GM12891 (cell line): ENCODE results near the gene RNASET2. TPM values are rescaled to one million over a fixed set of nuclear protein-coding genes. Genes with fewer than 3 reads are reported as not detected.

ENCODE experiments used
- DNase-seq: peaks from one replicate; pipeline ENCODE4 v3.0.0; 2011; ENCODE audit warnings: low spot score; ENCODE audit not compliant: insufficient read length
- FAIRE-seq: peaks from 2 replicates; lab custom pipeline; 2011; peaks lifted over from hg19 to GRCh38; lab: Jason Lieb, UNC
- PAX5 ChIP-seq: IDR thresholded peaks from 2 replicates; pipeline ENCODE4 v1.6.1; 2011; ENCODE audit warnings: low read length, moderate library complexity, mild to moderate bottlenecking; ENCODE audit not compliant: insufficient read depth, severe bottlenecking
- POLR2A ChIP-seq: IDR thresholded peaks from 2 replicates; pipeline ENCODE4 v1.6.1; 2011; ENCODE audit warnings: low read depth, low read length, control low read depth
- POLR2AphosphoS5 ChIP-seq: IDR thresholded peaks from 2 replicates; pipeline ENCODE4 v1.6.1; 2011; ENCODE audit warnings: low read depth, low read length, control low read depth
- POU2F2 ChIP-seq: IDR thresholded peaks from 2 replicates; pipeline ENCODE4 v1.6.1; 2011; ENCODE audit warnings: low read depth, mild to moderate bottlenecking, control low read depth, low read length, moderate library complexity
- SPI1 ChIP-seq: IDR thresholded peaks from 2 replicates; pipeline ENCODE4 v1.6.1; 2011; ENCODE audit warnings: low read depth, low read length, control low read depth
- TAF1 ChIP-seq: IDR thresholded peaks from 2 replicates; pipeline ENCODE4 v1.6.1; 2011; ENCODE audit warnings: low read depth, low read length, control low read depth
- polyA plus RNA-seq: library from polyadenylated mRNA; unstranded; fragments of >200 nt; gene quantifications from one replicate; pipeline ENCODE4 v1.2.1, GENCODE V29; 2012; ENCODE audit warnings: low read depth, missing spikeins, inconsistent platforms; ENCODE audit not compliant: missing spikeins

Gene RNASET2, protein sequence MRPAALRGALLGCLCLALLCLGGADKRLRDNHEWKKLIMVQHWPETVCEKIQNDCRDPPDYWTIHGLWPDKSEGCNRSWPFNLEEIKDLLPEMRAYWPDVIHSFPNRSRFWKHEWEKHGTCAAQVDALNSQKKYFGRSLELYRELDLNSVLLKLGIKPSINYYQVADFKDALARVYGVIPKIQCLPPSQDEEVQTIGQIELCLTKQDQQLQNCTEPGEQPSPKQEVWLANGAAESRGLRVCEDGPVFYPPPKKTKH
- polyA plus RNA-seq = 229 TPM

DNA sequence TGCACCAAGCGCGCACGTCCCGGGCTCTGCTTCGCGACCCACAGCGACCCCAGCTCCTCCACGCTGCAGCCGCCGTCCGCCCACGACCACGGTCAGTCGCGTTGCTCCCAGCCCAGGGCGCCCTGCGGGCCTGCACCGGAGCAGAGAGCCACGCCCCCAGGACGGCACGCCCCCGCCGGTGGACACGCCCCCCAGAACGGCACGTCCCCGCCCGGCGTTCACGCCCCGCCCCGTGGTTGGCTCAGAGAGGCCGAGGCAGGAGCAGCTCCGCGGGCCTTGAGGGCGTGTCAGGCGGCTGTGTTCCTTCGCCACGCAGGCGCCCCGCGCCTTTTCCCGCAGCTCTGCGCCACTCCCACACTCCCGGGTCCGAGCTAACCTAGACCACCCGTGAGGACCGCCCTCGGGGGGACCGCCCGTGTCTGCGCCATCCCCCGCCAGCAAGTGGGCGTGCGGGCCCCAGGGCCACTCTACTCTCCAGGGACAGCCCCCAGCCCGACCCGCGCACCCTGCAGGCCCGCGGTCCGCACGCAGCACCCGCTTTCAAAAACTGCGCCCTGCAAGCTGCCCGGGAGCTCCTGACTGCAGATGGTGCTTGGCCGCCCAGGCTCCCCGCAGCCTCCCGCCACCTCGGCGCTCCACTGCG lies at the start of gene RNASET2:
Gene RNASET2, minus strand, starts transcription at position 107 of the 643 bp plus-strand sequence. CDS start 368 bp downstream, outside the sequence.
- FAIRE-seq (peak; percentile 99), DNase-seq (peak; percentile 77)
- TF ChIP-seq POLR2A = peak; percentile 41
- TF ChIP-seq POU2F2 = no peak
- peak; percentile 69 for TF ChIP-seq POLR2AphosphoS5
- no peak for TF ChIP-seq PAX5
- peak; percentile 21 for TF ChIP-seq TAF1
- no peak for TF ChIP-seq SPI1

DNA sequence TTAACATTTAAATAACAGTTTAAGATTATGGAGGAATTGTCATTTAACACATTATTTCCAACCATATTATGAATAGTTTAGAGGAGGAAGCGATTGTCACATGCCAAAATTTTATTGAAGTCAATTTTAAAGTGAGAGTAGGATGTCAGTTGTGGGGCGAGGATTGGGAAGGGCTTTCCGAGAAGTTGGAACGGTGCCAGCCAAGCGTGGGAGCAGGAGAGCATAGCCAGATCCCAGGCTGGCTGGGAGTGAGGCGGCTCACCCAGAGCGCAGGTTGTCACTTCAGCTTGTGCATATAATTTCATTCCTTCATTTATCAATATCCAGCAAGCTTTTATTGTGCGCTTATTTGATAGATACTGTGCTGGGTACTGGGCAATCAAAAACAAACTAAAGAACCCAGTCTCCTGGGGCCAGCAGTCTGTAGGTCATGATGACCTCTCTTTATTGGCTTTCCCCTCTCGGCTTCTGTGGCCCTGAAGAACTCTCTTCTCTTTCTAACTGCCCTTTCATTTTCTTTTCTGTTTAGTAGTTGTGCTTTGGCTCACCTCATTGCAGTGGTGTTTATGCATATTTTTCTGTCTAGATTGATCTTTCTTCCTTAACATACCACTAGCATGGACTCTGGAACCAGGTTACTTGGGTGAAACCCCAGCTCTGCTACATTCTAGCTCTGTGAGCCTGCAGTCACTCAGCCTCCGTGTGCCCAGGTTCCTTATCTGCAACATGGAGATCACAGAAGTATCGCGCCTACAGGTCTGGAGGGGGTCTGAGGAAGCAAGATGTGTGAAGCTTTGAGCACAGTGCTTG lies 49.2 kb upstream of the RNASET2 start:
- DNase-seq (no peak), FAIRE-seq (no peak)
- TF ChIP-seq TAF1 = no peak
- no peak for TF ChIP-seq POU2F2
- no peak for TF ChIP-seq PAX5
- no peak for TF ChIP-seq POLR2A
- TF ChIP-seq SPI1 = no peak
- no peak for TF ChIP-seq POLR2AphosphoS5

DNA sequence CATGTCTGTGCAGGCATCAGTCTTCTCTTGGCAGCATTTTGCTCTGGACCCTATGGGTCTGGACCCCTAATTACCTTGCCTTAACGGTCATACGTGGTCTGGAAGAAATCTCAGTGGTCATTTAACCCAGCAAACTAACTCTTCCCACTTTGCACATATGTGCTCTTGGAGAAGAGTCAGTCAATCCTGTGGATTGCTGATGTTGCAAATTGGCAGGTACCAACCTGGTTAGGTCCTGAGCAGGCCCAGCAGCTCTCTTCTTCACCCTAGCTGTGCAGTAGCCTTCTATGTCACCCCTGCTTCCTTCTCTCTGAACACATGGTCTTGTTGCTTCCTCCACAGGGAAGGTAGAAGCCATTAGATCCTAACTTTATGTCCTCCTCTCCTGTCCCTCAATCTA lies 44.4 kb upstream of the RNASET2 start:
- FAIRE-seq (peak; percentile 55), DNase-seq (no peak)
- TF ChIP-seq TAF1 (no peak), PAX5 (no peak), POLR2AphosphoS5 (no peak), POLR2A (no peak)

DNA sequence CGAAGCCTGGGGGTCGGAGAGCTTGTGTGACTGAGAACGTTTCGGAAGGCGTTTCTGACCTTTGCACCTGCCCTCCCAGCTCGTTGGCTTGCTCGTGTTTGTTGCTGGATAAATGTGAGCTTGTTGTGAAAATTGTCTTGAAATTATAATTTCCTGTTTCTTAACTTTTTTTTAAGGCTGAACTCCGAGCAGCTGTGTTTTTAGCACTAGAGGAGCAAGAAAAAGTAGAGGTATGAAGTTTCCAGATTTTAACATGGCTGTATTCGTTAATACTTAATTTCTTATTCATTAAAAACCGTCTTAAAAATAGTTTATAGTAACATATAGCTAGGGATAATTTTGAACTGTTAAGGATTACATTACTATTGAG lies 43.5 kb upstream of the RNASET2 start:
- DNase-seq (no peak), FAIRE-seq (peak; percentile 28)
- TF ChIP-seq POU2F2 = no peak
- no peak for TF ChIP-seq POLR2A
- no peak for TF ChIP-seq POLR2AphosphoS5
- TF ChIP-seq PAX5 = no peak
- TF ChIP-seq TAF1 = no peak
- no peak for TF ChIP-seq SPI1

DNA sequence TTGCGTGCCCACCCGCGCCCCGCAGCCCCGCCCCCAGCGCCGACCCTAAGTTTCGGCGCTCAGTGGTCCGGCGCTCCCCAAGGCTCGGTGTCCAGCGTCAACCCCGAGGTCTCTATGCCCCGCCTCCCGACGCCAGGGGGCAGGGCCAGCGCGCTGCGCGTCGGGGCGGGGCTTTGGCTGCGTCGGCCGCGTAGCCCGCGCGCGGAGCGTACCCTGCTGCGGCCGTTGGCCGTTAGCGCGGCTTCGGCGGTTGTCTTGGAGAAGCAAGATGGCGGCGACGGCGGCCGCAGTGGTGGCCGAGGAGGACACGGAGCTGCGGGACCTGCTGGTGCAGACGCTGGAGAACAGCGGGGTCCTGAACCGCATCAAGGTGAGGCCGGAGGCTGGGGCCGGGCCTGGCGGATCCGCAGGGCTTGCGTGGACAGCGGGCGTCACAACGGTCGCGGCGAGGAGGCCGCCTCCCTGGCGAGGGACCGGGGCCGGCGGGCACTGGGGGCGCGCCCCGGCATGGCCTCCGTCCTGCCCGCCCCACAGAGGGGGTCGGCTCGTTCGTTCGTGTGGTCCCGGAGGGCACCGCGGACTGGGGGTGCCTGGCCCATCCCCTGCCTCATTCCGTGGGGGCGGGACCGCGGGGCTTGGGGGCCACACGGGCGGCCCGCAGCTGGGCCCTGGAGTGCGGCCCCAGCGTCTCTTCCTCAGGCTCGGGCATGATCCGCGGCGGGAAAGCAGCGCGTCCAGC lies 43.0 kb upstream of the RNASET2 start, which contains the start of gene CEP43:
Gene CEP43, plus strand, starts transcription at position 253 of the 739 bp plus-strand sequence. Its CDS starts 16 bp downstream, at position 269.
- FAIRE-seq = peak; percentile 100
- no peak for TF ChIP-seq PAX5
- TF ChIP-seq TAF1 = 0 out of 2 replicates have a peak, but pooled peaks have one; percentile 24
- no peak for TF ChIP-seq SPI1
- peak; percentile 89 for DNase-seq

DNA sequence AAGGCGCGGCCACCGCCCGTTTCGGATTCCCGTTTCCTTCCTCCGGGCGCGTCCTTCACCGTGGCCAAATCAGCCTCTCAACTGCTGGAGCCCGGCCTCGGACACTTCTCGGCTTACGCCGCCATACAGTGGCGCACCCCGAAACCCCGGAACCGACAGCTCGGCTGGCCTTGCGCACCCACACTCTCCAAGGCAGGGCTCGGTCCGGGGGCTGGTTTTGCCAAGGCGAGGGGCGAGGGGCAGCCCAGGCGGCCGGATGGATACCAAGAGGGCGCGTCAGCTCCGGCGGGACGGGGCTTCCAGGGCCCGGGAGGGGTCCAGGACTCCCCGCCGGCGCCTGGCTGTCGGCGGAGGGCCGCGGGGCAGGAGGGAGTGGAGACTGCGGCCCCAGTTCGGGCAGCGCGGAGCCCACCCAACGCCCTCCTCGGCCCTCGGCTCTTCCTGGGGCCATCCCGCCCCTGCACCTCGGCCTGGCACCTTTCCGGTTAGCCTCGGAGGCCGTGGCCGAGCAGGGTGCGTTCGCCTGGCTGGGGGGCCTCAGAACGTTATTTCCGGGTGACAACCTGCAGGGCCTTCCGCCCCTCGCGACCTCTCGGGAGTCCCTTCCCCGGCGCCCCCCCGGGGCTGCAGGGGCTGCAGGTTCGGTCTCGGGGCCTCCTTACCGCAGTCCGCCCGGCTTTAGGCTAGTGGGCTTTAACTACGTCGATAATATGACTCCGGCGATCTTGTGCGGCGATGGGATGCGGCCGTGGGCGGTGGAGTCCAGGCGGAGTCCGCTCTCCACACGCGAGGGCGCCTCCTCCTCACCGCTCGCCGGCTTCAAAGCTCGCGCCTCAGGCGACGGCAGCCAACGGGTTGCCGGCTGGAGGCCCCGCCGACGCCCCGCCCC lies 42.1 kb upstream of the RNASET2 start:
- peak; percentile 40 for FAIRE-seq
- TF ChIP-seq TAF1 (no peak), SPI1 (no peak), POLR2AphosphoS5 (no peak), POLR2A (no peak; the same call in 1 of the 2 replicates), POU2F2 (no peak), PAX5 (no peak)
- DNase-seq = no peak

DNA sequence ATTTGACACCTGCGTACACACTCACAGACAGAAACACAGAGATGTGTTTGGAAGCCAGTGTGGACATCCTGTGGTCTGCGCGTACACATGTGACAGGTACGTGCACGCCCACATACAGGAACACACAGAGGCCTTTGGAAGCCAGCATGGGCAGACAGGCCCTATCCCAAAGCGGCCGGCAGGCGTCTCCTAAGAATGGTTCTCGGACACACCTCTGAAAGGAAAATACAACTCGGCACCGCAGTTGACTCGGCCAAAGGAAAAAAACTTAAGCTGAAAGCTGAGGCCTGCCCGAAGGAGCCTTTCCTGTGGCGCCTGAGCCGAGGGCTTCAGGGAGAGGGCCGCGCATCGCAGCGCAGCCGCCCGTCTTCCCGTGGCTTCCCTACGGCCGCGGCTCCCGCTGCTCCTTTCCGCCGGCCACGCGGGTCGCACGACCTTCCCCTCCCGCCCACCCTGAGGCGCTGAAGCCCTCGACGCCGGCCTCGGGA lies 41.5 kb upstream of the RNASET2 start:
- DNase-seq (no peak), FAIRE-seq (peak; percentile 93)
- TF ChIP-seq PAX5 = no peak
- no peak for TF ChIP-seq POLR2AphosphoS5
- TF ChIP-seq POLR2A = no peak
- no peak for TF ChIP-seq SPI1
- no peak for TF ChIP-seq POU2F2
- TF ChIP-seq TAF1 = no peak

DNA sequence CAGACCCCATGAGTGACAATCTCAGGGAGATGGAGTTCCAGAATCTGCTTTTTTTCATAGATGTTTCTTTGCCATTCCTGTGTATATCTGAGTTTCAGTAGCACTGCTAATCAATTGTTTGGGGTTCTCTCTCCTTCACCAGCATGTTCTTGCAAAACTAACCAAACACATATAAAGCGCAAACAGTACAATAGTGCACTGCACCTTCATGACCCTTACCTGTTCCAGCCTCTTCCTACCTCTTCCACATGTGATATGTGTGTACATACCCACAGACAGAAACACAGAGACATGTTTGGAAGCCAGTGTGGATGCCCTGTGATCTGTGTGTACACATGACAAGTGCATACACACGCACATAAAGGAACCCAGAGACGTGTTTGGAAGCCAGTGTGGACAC lies 41.0 kb upstream of the RNASET2 start:
- DNase-seq = no peak
- no peak for FAIRE-seq
- TF ChIP-seq POLR2AphosphoS5 (no peak), SPI1 (no peak), POU2F2 (no peak), PAX5 (no peak), TAF1 (no peak), POLR2A (no peak)
